HepG2 (cell line): ENCODE data around the gene HYAL2. TPM values are rescaled to one million over a fixed set of nuclear protein-coding genes. Genes with fewer than 3 reads are reported as not detected.
A peak's percentile ranks its signal among the peaks of the same experiment; 100 is the strongest.

ENCODE experiments used
- BRCA1 ChIP-seq: sonication (generic); formaldehyde crosslinking; IDR thresholded peaks from 2 replicates; pipeline ENCODE4 v1.4.0; 2020; ENCODE audit warnings: missing genetic modification reagents
- FOXM1 ChIP-seq: sonication (generic); formaldehyde crosslinking; IDR thresholded peaks from 2 replicates; pipeline ENCODE4 v1.5.0; 2020; ENCODE audit warnings: missing genetic modification reagents
- NONO ChIP-seq, 2 experiments: fragments of 450-650 bp in 1 of 2; sonication (generic) in 1 of 2; formaldehyde crosslinking in 1 of 2; IDR thresholded peaks in 1 of 2; conservative IDR thresholded peaks in 1 of 2; 2 replicates each; pipeline versions ENCODE4 v1.6.1 to v1.8.0; 2017 to 2022; ENCODE audit warnings: mild to moderate bottlenecking in 1 of 2, missing genetic modification reagents in 1 of 2, moderate library complexity in 1 of 2
- SP4 ChIP-seq: sonication (generic); formaldehyde crosslinking; IDR thresholded peaks from 2 replicates; pipeline ENCODE4 v1.8.1; 2023; ENCODE audit warnings: mild to moderate bottlenecking, missing genetic modification reagents
- SRF ChIP-seq: IDR thresholded peaks from 2 replicates; pipeline ENCODE4 v1.6.1; 2011; ENCODE audit warnings: mild to moderate bottlenecking, low read depth, low read length, moderate library complexity
- ZNF777 ChIP-seq: sonication (generic); formaldehyde crosslinking; IDR thresholded peaks from 2 replicates; pipeline ENCODE4 v1.4.0; 2020; ENCODE audit warnings: missing genetic modification reagents
- ZNF781 ChIP-seq: sonication (generic); formaldehyde crosslinking; IDR thresholded peaks from 2 replicates; pipeline ENCODE4 v1.5.1; 2020; ENCODE audit warnings: borderline replicate concordance, mild to moderate bottlenecking, missing genetic modification reagents; ENCODE audit errors: not compliant biosample characterization
- polyA plus RNA-seq, 8 experiments: library from polyadenylated mRNA; depleted of rRNA in 3 of 8; stranded (reverse) in 7 of 8; unstranded in 1 of 8; fragments of >200 nt; fragmentation: Illumina TruSeq in 4 of 8; extraction: Trizol in 4 of 8; gene quantifications; 2 replicates each; pipeline versions ENCODE4 v1.2.1 to v1.2.3, GENCODE V29; 2011 to 2016; ENCODE audit warnings: low read depth in 4 of 8, missing spikeins in 1 of 8, mixed read lengths in 1 of 8; ENCODE audit not compliant: insufficient read depth in 1 of 8
- total RNA-seq, 5 experiments: library from RNA; depleted of rRNA; stranded (reverse); fragments of >200 nt; fragmentation: Illumina TruSeq; extraction: Trizol; gene quantifications; 2 replicates each; pipeline ENCODE4 v1.2.3, GENCODE V29; 2016; ENCODE audit warnings: low read depth in 1 of 5
- TF ChIP-seq, protein P1 (sequence below): sonication (generic); formaldehyde crosslinking; IDR thresholded peaks from 2 replicates; pipeline ENCODE4 v1.4.0; 2020; ENCODE audit warnings: missing genetic modification reagents
- TF ChIP-seq, protein P2 (sequence below), 2 experiments: fragments of 450-650 bp in 1 of 2; sonication (generic) in 1 of 2; formaldehyde crosslinking in 1 of 2; IDR thresholded peaks; 2 replicates each; pipeline versions ENCODE4 v1.6.1 to v1.8.0; 2016 to 2022; ENCODE audit warnings: antibody characterized with exemption in 1 of 2, mild to moderate bottlenecking in 1 of 2, missing genetic modification reagents in 1 of 2
- TF ChIP-seq, protein P3 (sequence below): sonication (generic); formaldehyde crosslinking; IDR thresholded peaks from 2 replicates; pipeline ENCODE4 v1.4.0; 2020; ENCODE audit warnings: missing genetic modification reagents
- TF ChIP-seq, protein P4 (sequence below): fragments of 450-650 bp; IDR thresholded peaks from 2 replicates; pipeline ENCODE4 v1.6.1; 2017
- TF ChIP-seq, protein P5 (sequence below): sonication (generic); formaldehyde crosslinking; IDR thresholded peaks from 2 replicates; pipeline ENCODE4 v1.4.0; 2020; ENCODE audit warnings: missing genetic modification reagents

HYAL2 gene
- total and polyA plus RNA-seq, 2 of the 13 experiments (the other 11 are each of a cell fraction or from before 2014, with no cell fraction given), result 76.2 to 102 TPM

DNA sequence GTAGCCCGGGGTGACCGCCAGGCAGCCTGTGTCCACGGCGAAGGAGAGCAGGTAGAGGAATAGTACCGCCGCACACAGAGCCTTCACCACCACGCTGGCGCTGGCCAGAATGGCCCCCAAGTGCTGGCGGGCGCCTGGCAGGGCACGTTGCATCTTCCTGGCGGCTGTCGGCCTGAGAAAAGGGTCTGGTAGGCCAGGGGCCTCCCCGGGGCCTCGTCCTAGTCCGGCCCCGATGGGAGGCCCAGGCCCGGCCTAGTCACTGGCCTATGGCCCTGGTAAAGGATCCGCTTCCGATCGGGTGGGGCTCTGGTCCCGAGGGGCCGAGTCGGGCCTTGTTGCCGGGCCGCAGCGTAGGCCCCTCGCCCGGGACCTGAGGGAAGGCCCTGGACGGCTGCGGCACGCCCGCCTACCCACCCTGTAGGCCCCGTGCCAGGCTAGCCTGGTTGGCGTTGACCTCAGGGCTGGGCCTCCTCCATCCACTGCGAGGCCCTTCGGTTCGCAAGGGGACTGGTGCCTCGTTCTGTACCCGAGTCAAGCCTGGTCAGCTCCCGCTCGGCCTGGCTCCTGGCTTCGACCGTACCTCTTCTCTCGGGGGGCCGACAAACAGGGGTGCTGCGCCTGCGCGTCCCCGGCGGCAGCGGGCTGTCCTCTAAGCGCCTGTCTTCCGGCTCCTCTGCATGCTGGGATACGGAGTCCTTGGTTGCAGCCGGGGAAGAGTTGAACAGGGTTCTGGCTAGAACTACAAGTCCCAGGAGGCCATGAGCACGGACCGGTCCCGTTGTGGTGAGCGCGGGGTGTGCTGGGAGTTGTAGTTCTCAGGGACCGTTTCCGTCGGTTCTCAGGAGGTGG lies 36.6 kb upstream of the HYAL2 start, which contains the start of gene TMEM115 (continued):
- TF ChIP-seq, protein P1, sequence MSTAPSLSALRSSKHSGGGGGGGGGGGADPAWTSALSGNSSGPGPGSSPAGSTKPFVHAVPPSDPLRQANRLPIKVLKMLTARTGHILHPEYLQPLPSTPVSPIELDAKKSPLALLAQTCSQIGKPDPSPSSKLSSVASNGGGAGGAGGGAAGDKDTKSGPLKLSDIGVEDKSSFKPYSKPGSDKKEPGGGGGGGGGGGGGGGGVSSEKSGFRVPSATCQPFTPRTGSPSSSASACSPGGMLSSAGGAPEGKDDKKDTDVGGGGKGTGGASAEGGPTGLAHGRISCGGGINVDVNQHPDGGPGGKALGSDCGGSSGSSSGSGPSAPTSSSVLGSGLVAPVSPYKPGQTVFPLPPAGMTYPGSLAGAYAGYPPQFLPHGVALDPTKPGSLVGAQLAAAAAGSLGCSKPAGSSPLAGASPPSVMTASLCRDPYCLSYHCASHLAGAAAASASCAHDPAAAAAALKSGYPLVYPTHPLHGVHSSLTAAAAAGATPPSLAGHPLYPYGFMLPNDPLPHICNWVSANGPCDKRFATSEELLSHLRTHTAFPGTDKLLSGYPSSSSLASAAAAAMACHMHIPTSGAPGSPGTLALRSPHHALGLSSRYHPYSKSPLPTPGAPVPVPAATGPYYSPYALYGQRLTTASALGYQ, result no peak
- TF ChIP-seq SRF (no peak; the same call in 1 of the 2 replicates), BRCA1 (CRISPR knock-in tag) (no peak), ZNF777 (CRISPR knock-in tag) (peak; percentile 91), NONO (IDR thresholded peaks at IDR 0.05) (no peak), NONO (CRISPR knock-in tag; conservative IDR thresholded peaks at IDR 0.05) (peak; percentile 53; the same call in 1 of the 2 replicates), SP4 (CRISPR knock-in tag) (peak; percentile 77), ZNF781 (peak; percentile 92), FOXM1 (no peak)
- TF ChIP-seq, protein P2, sequence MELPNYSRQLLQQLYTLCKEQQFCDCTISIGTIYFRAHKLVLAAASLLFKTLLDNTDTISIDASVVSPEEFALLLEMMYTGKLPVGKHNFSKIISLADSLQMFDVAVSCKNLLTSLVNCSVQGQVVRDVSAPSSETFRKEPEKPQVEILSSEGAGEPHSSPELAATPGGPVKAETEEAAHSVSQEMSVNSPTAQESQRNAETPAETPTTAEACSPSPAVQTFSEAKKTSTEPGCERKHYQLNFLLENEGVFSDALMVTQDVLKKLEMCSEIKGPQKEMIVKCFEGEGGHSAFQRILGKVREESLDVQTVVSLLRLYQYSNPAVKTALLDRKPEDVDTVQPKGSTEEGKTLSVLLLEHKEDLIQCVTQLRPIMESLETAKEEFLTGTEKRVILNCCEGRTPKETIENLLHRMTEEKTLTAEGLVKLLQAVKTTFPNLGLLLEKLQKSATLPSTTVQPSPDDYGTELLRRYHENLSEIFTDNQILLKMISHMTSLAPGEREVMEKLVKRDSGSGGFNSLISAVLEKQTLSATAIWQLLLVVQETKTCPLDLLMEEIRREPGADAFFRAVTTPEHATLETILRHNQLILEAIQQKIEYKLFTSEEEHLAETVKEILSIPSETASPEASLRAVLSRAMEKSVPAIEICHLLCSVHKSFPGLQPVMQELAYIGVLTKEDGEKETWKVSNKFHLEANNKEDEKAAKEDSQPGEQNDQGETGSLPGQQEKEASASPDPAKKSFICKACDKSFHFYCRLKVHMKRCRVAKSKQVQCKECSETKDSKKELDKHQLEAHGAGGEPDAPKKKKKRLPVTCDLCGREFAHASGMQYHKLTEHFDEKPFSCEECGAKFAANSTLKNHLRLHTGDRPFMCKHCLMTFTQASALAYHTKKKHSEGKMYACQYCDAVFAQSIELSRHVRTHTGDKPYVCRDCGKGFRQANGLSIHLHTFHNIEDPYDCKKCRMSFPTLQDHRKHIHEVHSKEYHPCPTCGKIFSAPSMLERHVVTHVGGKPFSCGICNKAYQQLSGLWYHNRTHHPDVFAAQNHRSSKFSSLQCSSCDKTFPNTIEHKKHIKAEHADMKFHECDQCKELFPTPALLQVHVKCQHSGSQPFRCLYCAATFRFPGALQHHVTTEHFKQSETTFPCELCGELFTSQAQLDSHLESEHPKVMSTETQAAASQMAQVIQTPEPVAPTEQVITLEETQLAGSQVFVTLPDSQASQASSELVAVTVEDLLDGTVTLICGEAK (IDR thresholded peaks at IDR 0.05), result no peak
- TF ChIP-seq, protein P2 (CRISPR knock-in tag; IDR thresholded peaks at IDR 0.05), result peak; percentile 80
- TF ChIP-seq, protein P3, sequence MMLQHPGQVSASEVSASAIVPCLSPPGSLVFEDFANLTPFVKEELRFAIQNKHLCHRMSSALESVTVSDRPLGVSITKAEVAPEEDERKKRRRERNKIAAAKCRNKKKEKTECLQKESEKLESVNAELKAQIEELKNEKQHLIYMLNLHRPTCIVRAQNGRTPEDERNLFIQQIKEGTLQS (CRISPR knock-in tag), result 0 out of 2 replicates have a peak, but pooled peaks have one; percentile 21
- TF ChIP-seq, protein P4, sequence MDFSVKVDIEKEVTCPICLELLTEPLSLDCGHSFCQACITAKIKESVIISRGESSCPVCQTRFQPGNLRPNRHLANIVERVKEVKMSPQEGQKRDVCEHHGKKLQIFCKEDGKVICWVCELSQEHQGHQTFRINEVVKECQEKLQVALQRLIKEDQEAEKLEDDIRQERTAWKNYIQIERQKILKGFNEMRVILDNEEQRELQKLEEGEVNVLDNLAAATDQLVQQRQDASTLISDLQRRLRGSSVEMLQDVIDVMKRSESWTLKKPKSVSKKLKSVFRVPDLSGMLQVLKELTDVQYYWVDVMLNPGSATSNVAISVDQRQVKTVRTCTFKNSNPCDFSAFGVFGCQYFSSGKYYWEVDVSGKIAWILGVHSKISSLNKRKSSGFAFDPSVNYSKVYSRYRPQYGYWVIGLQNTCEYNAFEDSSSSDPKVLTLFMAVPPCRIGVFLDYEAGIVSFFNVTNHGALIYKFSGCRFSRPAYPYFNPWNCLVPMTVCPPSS, result no peak
- TF ChIP-seq, protein P5, sequence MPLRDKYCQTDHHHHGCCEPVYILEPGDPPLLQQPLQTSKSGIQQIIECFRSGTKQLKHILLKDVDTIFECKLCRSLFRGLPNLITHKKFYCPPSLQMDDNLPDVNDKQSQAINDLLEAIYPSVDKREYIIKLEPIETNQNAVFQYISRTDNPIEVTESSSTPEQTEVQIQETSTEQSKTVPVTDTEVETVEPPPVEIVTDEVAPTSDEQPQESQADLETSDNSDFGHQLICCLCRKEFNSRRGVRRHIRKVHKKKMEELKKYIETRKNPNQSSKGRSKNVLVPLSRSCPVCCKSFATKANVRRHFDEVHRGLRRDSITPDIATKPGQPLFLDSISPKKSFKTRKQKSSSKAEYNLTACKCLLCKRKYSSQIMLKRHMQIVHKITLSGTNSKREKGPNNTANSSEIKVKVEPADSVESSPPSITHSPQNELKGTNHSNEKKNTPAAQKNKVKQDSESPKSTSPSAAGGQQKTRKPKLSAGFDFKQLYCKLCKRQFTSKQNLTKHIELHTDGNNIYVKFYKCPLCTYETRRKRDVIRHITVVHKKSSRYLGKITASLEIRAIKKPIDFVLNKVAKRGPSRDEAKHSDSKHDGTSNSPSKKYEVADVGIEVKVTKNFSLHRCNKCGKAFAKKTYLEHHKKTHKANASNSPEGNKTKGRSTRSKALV (CRISPR knock-in tag), result 0 out of 2 replicates have a peak, but pooled peaks have one; percentile 63
